ENCODE measurements around the gene NR4A1.

DNA sequence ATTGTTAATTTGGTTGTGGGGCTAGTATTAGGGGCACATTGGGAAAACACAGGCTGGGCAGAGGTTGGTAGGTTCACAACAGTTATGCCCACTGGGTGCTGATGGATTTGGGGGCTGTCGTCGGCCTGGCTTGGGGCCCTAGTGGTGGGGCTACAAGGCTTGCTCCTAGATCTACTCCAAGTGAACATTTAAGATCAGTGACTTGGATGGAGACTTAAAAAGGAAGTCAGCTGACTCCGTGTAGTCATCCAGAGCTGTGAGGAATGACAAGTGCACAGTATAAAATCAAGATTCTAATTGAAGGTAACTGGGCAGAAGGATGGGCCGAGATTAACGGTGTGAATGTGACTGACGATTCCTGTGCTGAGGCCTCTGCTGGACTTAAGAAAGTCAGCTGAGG, 12.8 kb upstream of the NR4A1 start:
- TF ChIP-seq, protein P1, sequence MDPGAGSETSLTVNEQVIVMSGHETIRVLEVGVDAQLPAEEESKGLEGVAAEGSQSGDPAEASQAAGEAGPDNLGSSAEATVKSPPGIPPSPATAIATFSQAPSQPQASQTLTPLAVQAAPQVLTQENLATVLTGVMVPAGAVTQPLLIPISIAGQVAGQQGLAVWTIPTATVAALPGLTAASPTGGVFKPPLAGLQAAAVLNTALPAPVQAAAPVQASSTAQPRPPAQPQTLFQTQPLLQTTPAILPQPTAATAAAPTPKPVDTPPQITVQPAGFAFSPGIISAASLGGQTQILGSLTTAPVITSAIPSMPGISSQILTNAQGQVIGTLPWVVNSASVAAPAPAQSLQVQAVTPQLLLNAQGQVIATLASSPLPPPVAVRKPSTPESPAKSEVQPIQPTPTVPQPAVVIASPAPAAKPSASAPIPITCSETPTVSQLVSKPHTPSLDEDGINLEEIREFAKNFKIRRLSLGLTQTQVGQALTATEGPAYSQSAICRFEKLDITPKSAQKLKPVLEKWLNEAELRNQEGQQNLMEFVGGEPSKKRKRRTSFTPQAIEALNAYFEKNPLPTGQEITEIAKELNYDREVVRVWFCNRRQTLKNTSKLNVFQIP (CRISPR knock-in tag; IDR thresholded peaks at IDR 0.05; ENCODE audit: borderline replicate concordance, low read depth): no peak
- TF ChIP-seq ARNTL (CRISPR knock-in tag; IDR thresholded peaks at IDR 0.05; ENCODE audit: borderline replicate concordance, low read depth) (no peak), ZFP3 (CRISPR knock-in tag; IDR thresholded peaks at IDR 0.05) (no peak), ZNF565 (CRISPR knock-in tag; conservative IDR thresholded peaks at IDR 0.05; ENCODE audit: low read depth) (no peak), ESRRG (CRISPR knock-in tag; IDR thresholded peaks at IDR 0.05) (no peak), TCF4 (CRISPR knock-in tag; IDR thresholded peaks at IDR 0.05; ENCODE audit: borderline replicate concordance) (no peak), ZFP30 (CRISPR knock-in tag; IDR thresholded peaks at IDR 0.05) (no peak), GLIS3 (CRISPR knock-in tag; IDR thresholded peaks at IDR 0.05) (no peak), PPARA (CRISPR knock-in tag; IDR thresholded peaks at IDR 0.05; ENCODE audit: borderline replicate concordance) (no peak)
- TF ChIP-seq, protein P2, sequence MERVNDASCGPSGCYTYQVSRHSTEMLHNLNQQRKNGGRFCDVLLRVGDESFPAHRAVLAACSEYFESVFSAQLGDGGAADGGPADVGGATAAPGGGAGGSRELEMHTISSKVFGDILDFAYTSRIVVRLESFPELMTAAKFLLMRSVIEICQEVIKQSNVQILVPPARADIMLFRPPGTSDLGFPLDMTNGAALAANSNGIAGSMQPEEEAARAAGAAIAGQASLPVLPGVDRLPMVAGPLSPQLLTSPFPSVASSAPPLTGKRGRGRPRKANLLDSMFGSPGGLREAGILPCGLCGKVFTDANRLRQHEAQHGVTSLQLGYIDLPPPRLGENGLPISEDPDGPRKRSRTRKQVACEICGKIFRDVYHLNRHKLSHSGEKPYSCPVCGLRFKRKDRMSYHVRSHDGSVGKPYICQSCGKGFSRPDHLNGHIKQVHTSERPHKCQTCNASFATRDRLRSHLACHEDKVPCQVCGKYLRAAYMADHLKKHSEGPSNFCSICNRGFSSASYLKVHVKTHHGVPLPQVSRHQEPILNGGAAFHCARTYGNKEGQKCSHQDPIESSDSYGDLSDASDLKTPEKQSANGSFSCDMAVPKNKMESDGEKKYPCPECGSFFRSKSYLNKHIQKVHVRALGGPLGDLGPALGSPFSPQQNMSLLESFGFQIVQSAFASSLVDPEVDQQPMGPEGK (CRISPR knock-in tag; IDR thresholded peaks at IDR 0.05; ENCODE audit: borderline replicate concordance): no peak
- TF ChIP-seq, protein P3, sequence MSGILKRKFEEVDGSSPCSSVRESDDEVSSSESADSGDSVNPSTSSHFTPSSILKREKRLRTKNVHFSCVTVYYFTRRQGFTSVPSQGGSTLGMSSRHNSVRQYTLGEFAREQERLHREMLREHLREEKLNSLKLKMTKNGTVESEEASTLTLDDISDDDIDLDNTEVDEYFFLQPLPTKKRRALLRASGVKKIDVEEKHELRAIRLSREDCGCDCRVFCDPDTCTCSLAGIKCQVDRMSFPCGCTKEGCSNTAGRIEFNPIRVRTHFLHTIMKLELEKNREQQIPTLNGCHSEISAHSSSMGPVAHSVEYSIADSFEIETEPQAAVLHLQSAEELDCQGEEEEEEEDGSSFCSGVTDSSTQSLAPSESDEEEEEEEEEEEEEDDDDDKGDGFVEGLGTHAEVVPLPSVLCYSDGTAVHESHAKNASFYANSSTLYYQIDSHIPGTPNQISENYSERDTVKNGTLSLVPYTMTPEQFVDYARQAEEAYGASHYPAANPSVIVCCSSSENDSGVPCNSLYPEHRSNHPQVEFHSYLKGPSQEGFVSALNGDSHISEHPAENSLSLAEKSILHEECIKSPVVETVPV (CRISPR knock-in tag; IDR thresholded peaks at IDR 0.05): no peak
- TF ChIP-seq, protein P4, sequence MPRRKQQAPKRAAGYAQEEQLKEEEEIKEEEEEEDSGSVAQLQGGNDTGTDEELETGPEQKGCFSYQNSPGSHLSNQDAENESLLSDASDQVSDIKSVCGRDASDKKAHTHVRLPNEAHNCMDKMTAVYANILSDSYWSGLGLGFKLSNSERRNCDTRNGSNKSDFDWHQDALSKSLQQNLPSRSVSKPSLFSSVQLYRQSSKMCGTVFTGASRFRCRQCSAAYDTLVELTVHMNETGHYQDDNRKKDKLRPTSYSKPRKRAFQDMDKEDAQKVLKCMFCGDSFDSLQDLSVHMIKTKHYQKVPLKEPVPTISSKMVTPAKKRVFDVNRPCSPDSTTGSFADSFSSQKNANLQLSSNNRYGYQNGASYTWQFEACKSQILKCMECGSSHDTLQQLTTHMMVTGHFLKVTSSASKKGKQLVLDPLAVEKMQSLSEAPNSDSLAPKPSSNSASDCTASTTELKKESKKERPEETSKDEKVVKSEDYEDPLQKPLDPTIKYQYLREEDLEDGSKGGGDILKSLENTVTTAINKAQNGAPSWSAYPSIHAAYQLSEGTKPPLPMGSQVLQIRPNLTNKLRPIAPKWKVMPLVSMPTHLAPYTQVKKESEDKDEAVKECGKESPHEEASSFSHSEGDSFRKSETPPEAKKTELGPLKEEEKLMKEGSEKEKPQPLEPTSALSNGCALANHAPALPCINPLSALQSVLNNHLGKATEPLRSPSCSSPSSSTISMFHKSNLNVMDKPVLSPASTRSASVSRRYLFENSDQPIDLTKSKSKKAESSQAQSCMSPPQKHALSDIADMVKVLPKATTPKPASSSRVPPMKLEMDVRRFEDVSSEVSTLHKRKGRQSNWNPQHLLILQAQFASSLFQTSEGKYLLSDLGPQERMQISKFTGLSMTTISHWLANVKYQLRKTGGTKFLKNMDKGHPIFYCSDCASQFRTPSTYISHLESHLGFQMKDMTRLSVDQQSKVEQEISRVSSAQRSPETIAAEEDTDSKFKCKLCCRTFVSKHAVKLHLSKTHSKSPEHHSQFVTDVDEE (CRISPR knock-in tag; IDR thresholded peaks at IDR 0.05): no peak
